ENCODE results near the gene ABL1. TPM values are rescaled to one million over a fixed set of nuclear protein-coding genes. Genes with fewer than 3 reads are reported as not detected.

Gene ABL1
- total RNA-seq, 1 experiment from 2014 or later, result 67.5 TPM

GRCh38 chr9:130903194-130904069 lies 68.4 kb downstream of the ABL1 start:
- Mint-ChIP-seq H3K27ac (ENCODE audit: low read depth, unreplicated experiment) (no peak overlapping the region), H3K9me3 (ENCODE audit: unreplicated experiment) (no peaks in the 10 kb centered on the region), H3K36me3 (ENCODE audit: insufficient read depth, unreplicated experiment) (peaks cover 8% of the 10 kb centered on the region), H3K4me3 (ENCODE audit: unreplicated experiment) (no peak overlapping the region), H3K27me3 (ENCODE audit: insufficient read depth, unreplicated experiment) (peaks cover 23% of the 10 kb centered on the region), H3K4me1 (ENCODE audit: insufficient read depth, unreplicated experiment) (no peaks in the 10 kb centered on the region)
- no peak for TF ChIP-seq CTCF (IDR thresholded peaks at IDR 0.05; ENCODE audit: unreplicated experiment)
- intact Hi-C loops (cut with micrococcal nuclease), result no loop called here
- no TSS peak for BruUV-seq (replicated peaks)
- POLR2A ChIA-PET, result interaction anchor here (0.6 to 1.0 kb wide), 2 partner anchors 176 to 1432 kb away, joined by 4 read pairs; no protein-coding TSS in a partner anchor
- CTCF ChIA-PET, result no interaction called here
- DNase-seq (ENCODE audit: unreplicated experiment), result no peak

GRCh38 chr9:130904070-130905044 lies 69.3 kb downstream of the ABL1 start:
- Mint-ChIP-seq H3K4me3 (ENCODE audit: unreplicated experiment) (no peak overlapping the region), H3K9me3 (ENCODE audit: unreplicated experiment) (no peaks in the 10 kb centered on the region), H3K27me3 (ENCODE audit: insufficient read depth, unreplicated experiment) (peaks cover 24% of the 10 kb centered on the region), H3K36me3 (ENCODE audit: insufficient read depth, unreplicated experiment) (peaks cover 13% of the 10 kb centered on the region), H3K27ac (ENCODE audit: low read depth, unreplicated experiment) (no peak overlapping the region), H3K4me1 (ENCODE audit: insufficient read depth, unreplicated experiment) (no peaks in the 10 kb centered on the region)
- intact Hi-C loops (cut with micrococcal nuclease), result no loop called here
- CTCF ChIA-PET, result no interaction called here
- POLR2A ChIA-PET, result interaction anchor here (1.0 kb wide), 1 partner anchor 177 kb away, joined by 4 read pairs; no protein-coding TSS in a partner anchor
- TF ChIP-seq CTCF (IDR thresholded peaks at IDR 0.05; ENCODE audit: unreplicated experiment), result no peak
- BruUV-seq (replicated peaks), result no TSS peak
- no peak for DNase-seq (ENCODE audit: unreplicated experiment)

- DNase-seq (ENCODE audit: unreplicated experiment), result no peak
- Mint-ChIP-seq H3K36me3 (ENCODE audit: insufficient read depth, unreplicated experiment) (peaks cover 13% of the 10 kb centered on the region), H3K27me3 (ENCODE audit: insufficient read depth, unreplicated experiment) (peaks cover 20% of the 10 kb centered on the region), H3K4me1 (ENCODE audit: insufficient read depth, unreplicated experiment) (no peaks in the 10 kb centered on the region), H3K9me3 (ENCODE audit: unreplicated experiment) (no peaks in the 10 kb centered on the region), H3K4me3 (ENCODE audit: unreplicated experiment) (no peak overlapping the region), H3K27ac (ENCODE audit: low read depth, unreplicated experiment) (no peak overlapping the region)
- ChIA-PET CTCF (no interaction called here), POLR2A (no interaction called here)
- BruUV-seq (replicated peaks), result no TSS peak
- intact Hi-C loops (cut with micrococcal nuclease), result no loop called here
- TF ChIP-seq CTCF (IDR thresholded peaks at IDR 0.05; ENCODE audit: unreplicated experiment), result no peak
These were observed 70.3 kb downstream of the ABL1 start for GRCh38 chr9:130905125-130905901.
